ENCODE measurements around the gene ANAPC16.
"Not testable (repeated sequence)": the region's sequence is repeated elsewhere in the genome, so short reads cannot be mapped to it uniquely, and the experiment has no call there.

The ANAPC16 gene

GRCh38 chr10:72265990-72266865 lies 50.4 kb downstream of the ANAPC16 start:
- DNase-seq: no peak

GRCh38 chr10:72267381-72267780 lies 51.6 kb downstream of the ANAPC16 start:
- no peak for DNase-seq

DNA sequence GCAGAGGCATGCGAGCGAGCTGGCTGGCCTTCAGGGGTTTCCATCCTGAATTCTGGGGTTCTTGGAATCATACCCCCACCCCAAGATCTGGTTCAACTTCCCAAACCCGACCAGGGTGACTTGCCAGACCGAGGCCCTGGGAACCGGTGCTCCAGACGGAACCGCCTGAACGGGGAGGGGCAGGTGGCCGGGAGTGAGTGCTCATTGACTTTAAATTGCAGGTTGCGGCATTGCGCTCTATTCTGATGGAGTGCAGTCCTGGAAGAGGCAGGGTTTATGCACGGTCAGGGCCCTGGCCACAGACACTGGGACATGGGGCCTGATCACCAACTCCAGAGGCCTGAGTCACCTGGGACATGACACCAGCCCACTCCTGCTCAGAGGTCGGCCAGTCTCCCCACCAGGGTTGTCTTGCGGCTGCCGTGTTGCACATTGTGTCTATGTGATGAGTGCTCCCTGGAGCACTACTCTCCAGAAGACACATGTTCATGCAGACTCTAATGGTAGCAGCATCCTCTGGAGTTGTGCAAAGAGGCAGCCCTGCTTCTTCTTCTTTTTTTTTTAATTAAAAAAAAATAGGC lies 52.1 kb downstream of the ANAPC16 start:
- DNase-seq: no peak

DNA sequence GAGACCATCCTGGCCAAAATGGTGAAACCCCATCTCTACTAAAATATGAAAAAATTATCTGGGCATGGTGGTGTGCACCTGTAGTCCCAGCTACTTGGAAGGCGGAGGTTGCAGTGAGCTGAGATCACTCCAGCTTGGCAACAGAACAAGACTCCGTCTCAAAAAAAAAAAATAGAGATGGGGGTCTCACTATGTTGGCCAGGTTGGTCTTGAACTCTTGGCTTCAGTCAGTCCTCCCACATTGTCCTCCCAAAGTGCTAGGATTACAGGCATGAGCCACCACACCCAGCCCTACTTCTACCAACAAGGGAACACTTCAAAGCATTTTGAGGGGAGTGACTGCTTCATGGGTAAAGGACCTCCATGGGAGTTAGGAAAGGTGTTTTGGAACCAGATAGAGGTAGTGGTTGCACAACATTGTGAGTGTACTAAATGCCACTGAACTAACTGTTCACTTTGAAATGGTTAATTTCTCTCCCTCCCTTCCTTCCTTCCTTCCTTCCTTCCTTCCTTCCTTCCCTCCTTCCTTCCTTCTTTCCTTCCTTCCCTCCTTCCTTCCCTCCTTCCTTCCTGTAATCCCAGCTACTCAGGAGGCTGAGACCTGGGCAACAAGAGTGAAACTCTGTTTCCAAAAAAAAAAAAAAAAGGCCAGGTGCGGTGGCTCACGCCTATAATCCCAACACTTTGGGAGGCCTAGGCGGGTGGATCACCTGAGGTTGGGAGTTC lies 52.8 kb downstream of the ANAPC16 start:
- DNase-seq: not testable (repeated sequence)

DNA sequence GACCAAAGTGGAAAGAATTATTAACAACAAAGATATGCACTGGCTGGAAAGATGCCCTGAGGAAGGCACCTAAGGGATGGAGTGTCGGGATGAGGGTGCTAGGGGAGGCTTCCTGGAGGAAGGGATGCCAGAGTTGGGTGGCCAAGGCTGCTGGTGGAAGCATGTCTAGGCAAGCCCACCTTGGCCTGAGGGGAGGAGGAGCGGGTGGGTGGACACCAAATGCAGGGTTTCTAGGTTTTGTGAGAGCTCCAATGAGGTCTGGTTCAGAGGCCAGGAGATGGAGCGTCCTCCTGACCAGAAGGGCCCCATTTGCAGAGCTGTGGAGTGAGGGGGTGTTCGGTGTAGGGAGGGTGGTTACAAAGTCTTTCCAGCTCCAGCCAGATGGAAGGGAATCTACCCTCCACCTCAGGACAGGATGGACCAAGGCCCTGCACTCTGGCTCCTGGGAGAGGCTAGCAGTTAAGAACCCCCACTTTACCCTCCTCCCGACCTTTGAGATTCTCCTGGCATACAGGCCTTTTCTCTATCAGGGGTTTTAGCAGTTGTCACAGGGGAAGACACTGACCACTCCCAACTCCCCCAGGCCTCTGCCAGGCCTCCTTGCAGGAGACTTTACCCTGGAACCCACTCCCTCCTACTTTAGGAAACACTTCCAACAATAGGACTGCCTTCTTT lies 54.9 kb downstream of the ANAPC16 start:
- DNase-seq: no peak

DNA sequence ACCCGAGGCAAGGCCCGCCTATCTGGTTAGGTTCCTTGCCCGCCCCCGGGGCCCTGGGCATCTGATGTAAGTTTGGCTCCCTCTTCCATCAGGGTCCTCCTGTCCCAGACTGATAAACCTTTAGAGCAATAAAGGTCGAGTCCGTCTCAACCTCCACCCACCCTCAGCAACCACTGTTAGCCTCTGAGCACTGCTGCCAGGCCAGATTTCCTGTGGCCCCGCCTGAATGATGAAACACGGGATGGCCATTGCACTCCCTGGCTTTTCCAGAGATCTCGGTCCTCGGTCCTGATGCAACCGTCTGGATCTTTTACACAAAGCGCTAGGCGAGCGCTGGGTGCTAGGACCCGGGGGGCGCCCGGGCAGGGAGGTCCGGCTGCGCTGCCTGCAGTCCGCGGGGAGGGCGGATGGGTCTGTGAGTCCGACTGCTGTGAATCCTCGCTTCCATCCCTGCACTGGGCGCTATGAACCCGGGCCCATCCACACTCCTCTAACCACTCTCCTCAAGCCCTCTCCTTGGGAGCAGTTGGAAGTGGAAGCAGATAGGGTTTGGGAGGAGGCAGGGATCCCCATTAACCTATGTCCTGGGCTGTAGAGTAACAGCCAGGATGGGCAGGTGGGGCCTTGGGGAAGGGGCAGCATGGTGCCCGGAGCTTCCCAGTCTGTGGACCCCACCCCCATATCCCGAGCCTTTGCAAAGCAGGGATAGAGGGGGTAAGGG lies 57.0 kb downstream of the ANAPC16 start:
- no peak for DNase-seq

DNA sequence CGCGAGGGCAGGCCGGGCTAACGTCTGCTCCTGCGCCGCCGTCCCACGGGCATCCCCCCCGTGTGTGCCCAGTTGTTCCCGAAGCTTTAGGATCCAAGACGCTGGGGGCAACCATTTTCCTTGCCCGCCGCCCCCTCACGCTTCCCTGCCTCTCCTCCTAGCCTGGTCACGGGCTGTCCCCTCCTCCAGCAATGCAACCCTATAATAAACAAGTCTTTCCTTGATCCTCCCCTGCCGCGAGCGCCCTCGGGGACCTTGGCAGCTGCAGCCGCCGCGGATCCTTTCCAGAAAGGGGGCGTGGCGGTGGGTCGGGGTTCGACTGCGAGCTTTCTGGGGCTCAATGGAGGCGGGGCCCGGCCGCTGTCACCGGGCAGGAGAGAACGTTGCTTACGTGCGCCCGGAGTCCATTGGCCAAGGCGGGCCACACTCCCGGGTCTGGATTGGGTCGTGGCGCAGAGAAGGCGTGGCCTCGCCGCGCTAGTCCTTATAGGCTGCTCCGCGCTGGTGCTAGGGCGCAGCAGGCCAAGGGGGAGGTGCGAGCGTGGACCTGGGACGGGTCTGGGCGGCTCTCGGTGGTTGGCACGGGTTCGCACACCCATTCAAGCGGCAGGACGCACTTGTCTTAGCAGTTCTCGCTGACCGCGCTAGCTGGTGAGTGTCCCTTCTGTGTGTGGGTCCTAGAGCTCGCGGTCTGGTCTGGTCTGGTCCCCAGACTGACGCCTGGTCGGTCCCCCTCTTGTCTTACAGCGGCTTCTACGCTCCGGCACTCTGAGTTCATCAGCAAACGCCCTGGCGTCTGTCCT lies 57.8 kb downstream of the ANAPC16 start, which contains the start of gene DDIT4:
Gene DDIT4 (plus strand): TSS at position 515 of the 803 bp plus-strand sequence. CDS start 293 bp downstream, outside the sequence.
- peak; percentile 94 for DNase-seq

GRCh38 chr10:72274213-72274729 lies 58.5 kb downstream of the ANAPC16 start:
- DNase-seq: no peak

- DNase-seq: no peak
Measured at GRCh38 chr10:72274730-72275350, 59.0 kb downstream of the ANAPC16 start.

DNA sequence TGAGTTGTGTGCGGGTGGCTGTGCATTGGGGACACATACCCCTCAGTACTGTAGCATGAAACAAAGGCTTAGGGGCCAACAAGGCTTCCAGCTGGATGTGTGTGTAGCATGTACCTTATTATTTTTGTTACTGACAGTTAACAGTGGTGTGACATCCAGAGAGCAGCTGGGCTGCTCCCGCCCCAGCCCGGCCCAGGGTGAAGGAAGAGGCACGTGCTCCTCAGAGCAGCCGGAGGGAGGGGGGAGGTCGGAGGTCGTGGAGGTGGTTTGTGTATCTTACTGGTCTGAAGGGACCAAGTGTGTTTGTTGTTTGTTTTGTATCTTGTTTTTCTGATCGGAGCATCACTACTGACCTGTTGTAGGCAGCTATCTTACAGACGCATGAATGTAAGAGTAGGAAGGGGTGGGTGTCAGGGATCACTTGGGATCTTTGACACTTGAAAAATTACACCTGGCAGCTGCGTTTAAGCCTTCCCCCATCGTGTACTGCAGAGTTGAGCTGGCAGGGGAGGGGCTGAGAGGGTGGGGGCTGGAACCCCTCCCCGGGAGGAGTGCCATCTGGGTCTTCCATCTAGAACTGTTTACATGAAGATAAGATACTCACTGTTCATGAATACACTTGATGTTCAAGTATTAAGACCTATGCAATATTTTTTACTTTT lies 59.7 kb downstream of the ANAPC16 start:
- DNase-seq: no peak

- no peak for DNase-seq
Measured at GRCh38 chr10:72276013-72276387, 60.2 kb downstream of the ANAPC16 start.

DNA sequence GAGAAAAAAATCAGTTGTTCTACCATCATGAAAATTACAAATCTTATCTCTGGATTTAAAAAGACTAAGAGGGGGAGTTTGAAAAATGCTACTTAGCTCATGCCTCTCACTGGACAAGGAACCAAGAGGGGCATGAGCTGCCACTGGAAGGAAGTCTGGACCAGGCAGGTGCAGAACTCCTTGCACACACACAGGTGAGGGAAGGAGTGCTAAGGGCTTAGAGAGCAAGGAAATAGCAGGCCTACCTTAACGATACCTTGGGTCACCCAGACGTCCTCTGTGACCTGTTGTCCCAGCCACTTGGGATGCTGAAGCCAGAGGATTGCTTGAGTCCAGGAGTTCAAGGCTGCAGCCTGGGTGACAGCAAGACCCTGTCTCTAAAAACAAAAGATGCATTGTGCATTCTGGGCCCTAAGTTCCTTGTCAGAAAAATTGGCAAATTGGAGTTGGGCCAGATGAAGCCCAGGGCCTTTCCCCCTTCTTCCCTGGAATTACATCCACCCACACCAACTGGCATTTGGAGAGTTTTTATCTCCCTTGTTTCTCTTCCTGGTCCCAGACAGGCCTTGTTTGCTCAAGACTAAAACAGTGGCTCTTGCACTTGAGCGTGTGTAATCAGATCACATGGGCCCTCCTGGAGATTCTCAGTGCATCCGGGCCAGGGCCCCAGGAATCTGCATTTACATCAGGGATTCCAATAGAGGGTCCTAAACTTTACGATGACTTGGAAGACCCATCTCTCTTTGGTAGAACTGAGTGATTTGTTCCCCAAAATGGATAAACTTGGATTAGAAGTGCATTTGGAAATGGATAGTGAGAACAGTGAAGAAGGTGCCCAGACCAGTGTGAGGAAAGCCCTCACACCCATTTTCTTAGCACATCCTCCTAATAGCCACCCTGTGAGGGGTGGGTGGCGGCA lies 60.9 kb downstream of the ANAPC16 start:
- no peak for DNase-seq

DNA sequence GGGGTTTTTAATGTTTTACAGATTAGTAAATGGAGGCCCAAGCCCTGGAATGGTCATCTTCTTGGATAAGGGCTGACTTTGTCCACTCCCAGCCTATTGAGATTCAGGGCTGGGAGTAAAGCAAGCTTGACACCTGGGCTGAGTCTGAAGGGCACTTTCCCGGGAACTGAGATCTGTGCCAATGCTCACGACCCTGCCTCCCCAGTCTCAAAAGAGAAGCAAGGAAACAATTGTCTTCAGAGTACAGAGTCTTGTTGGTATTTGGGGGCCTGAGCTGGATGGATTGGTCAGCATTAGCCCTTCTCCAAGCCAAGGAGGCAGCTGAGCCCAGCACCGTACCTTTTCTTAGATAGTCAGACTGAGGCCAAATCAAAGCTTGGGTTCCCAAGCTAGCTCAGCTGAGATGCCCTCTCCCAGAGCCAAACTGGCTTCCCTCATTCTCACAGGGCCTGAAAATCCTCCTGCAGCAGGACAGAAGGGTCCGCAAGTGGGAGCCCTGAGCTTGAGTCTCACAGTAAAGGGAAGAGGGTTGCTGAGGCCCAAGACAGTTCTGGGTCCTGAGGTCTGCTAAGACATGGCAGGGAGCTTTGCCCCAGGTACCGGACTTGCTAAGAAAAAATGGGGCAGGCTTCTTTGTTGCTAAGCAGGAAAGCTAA lies 61.7 kb downstream of the ANAPC16 start:
- no peak for DNase-seq

- DNase-seq: no peak
Measured at GRCh38 chr10:72277996-72278667, 62.3 kb downstream of the ANAPC16 start.

GRCh38 chr10:72278668-72279393 lies 63.0 kb downstream of the ANAPC16 start:
- no peak for DNase-seq

DNA sequence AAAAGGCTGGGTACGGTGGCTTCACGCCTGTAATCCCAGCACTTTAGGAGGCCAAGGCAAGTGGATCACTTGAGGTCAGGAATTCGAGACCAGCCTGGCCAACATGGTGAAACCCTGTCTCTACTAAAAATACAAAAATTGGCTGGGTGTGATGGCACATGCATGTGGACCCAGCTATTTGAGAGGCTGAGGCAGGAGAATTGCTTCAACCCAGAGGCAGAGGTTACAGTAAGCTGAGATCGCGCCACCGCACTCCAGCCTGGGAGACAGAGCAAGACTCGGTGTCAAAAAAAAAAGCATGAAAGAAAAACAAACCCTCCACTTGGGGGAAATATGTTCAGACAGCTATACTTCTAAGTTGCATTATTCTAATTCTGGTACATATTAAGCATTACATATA lies 63.8 kb downstream of the ANAPC16 start:
- not testable (repeated sequence) for DNase-seq

- DNase-seq: no peak
Measured at GRCh38 chr10:72283131-72283530, 67.3 kb downstream of the ANAPC16 start.
